NCI-H748 (cell line): Measurements from ENCODE around the gene PHLPP2.

Source experiments
- DNase-seq: peaks from one replicate; lab custom pipeline; 2025; ENCODE audit not compliant: unreplicated experiment; lab: John Stamatoyannopoulos, UW

Gene PHLPP2

DNA sequence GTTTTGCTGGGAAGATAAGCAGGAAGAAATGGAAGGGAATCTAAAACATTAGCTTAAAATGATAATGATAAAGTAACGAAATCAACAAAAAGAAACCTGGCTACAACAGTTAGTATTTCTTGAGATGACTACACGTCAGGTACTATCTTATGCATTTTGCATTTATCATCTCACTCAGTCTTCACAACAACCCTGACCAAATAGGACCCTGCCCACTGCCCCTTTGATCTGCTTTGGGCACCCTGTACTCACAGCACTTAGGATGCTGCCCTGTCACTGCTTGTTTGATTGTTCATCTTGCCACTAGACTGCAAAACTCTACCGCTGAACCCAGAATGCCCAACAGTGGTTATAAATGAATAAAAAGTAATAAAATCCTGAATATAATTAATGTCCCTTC is 53.3 kb downstream of the PHLPP2 start:
- no peak for DNase-seq

DNA sequence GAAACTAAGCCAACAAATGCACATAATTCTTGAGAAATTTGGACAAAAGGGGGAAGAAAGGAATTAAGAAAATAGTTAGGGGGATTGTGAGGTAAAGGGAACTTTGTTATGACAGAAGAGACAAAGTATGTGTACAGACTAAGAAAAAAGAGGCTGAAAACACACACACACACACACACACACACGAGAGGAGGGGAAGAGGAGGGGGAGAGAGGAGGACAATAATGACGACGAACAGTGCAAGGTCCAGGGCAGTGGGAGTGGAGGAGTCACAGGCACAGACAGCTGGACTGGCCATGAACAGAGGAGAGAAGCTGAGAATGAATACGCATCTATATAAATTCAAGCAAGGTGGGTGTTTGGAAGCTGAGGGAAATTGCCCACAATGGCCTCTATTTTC is 54.0 kb downstream of the PHLPP2 start:
- no peak for DNase-seq

DNA sequence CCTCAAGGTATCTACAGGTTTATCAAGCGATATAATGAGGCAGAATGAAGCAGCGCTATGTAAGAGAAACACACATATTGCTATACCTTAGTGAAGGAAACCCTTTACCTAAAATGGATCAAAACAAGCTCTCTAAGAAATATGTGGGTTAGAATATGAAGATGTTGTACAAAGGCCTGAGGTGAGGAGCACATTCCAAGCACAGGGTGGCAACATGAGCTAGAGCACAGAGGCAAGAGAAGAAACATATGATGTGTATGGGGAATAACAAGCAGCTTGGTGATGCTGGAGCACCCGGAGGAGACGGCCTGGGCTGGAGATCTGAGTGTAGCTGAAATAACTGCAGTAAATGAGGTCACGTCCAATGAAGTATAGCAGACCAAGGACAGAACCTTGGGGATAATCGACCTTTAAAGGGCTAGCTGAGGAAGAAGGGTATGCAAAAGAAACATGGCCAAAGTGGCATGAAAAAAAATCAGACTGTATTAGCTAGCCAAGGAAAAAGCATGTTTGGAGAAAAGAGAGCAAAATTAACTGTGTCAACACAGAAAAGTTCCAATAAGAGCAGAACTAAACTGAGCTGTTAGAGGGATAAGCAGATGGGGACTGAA is 54.5 kb downstream of the PHLPP2 start:
- DNase-seq, result no peak

DNA sequence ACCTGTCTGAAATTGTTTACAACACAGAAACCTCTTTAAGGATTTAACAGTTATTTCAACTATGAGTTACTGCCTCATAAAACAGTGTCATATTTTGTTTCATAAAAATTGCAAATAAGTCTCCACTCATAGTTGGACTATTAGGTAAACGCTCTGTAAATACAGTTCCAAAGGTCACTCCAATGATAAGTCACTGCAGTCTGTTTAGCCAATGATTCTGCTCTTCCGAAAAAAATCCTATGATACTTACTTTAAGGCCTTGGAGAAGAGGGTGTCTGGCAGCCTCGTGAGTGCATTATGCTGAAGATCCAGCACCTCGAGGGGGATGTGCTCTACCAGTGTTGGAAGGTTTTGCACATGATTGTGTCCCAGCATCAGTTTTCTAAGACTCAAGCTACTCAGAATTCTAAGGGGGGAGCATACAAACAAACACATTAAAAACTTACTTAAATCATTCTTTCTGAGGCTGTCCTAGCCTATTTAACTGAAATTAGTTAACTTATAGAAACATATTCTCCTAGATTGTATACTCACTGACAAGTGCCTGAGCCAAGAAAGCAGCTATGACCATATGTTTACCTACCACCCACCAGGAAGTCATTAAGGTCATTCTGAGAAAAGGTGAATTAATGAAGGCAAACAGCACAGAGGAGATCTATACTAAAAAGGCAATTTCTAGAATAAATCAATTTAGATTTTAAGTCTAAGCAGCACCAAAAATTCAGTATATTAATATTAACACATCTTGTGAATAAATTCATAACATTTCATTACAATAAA is 57.4 kb downstream of the PHLPP2 start:
- no peak for DNase-seq

DNA sequence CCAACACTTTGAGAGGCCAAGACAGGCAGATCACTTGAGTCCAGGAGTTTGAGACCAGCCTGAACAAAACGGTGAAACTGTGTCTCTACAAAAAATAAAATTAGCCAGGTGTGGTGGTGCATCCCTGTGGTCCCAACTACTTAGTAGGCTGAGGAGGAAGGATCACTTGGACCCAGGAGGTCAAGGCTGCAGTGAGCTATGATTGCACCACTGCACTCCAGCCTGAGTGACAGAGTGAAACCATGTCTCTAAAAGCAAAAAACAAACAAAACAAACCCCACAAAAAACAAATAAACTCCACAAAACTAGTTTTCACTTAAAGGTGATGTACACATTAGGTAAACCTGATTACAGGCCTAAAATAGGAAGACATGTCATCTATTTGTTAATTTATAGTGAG is 58.2 kb downstream of the PHLPP2 start:
- no peak for DNase-seq

DNA sequence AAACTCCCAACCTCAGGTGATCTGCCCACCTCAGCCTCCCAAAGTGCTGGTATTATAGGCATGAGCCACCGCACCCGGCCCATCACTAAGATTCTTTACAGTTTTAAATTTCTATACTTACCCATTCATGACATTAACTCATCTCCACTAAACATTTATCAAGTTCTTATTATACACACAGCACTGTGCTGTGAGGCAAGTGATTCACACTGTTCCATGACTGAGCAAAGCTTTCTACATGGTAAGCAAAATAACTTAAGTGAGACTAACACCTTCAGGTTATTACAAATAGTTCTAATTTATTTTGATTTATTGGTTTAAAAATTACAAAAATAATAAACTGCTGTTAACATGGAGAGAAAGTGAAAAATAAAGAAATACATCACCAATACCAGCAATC is 65.0 kb downstream of the PHLPP2 start:
- DNase-seq, result no peak

DNA sequence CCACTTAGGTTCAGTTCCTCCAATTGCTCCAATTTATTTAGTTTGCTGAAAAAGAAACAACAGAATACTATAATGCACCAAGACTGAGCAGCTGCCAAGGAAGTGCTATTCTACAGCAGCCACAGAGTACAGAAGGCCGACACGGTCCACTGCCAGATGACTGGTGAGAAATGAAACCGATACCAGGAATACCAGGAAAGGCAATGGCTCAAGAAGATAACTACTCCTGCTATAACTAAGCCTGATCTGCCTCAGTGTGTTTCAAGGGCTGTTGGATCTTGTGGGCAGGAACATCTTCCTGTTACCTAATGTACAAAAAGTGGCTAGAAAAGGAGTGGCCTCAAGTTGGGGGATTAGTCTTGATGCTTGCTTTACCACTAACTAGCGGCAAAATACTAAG is 65.7 kb downstream of the PHLPP2 start:
- DNase-seq, result no peak

DNA sequence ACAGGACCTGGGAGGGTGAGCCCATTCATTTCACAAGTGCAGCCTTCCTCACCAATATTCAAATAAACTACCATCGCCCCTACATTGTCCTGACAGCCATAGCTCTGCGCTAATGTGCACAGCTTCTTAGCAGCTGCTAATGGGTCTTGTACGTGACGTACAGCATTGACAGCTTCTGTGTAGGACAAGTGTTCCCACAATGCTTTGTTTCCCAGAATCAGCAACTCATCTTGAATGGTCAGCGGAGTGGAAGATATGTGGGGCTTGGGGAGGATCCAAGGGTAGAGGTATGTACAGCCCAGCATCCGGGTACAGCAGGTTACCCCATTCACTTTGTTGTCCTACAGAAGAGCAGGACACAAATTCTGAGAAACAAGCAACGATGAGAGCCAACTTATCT is 74.8 kb downstream of the PHLPP2 start:
- no peak for DNase-seq

DNA sequence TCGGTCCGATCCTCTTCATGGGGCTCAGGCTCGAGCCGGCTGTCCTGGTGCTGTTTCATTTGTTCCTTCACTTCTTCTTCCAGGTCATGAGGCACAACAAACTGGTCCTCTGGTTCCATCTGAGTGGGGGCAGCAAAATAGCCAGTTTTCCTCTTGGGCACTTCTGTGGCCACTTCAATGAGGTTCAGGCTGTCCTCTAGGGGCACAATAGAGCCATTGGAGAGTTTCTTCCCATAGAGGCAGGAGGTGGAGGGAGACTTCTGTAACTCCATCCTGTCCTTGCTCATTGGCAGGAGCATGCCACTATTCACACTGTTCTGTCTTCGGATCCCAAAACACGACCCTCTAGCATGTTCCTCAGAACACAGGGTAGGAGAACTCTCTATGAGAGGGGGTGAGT is 75.6 kb downstream of the PHLPP2 start:
- DNase-seq, result no peak

DNA sequence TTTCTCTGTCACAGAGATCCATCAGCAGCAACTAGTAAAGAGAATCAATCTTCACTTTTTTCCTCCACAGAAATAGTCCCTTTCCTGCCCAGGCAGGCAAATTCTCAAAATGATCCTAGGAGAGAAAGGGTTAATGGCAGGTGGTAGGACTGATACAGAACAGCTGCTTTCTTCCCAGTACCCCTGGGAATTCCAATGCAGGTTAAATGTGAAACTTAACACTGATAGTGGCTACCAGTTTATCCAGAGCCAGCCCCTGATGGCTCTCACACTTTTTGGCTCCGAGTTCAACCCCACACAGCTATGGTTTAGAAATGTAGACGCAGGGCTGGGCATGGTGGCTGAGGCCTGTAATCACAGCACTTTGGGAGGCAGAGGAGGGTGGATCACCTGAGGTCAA is 76.3 kb downstream of the PHLPP2 start:
- DNase-seq, result no peak

DNA sequence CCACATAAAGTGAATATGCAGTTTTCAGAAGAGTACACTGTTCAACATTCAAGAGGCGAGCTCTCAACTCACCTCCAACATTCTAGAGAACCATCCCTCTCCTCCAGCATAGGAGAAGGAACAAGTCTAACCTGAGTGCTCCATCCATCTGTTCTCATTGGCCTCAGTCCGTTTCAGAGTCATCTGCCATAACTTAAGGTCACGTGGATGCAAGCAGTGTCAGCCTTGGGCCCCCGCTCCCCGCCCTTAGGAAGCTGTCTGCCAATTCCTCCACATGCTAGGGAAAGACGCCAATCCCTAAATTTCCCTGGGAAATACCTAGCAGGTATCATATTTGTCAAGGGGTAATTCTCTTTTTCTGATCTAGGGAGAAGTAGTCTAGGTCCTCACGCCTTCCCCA is 77.1 kb downstream of the PHLPP2 start:
- no peak for DNase-seq

DNA sequence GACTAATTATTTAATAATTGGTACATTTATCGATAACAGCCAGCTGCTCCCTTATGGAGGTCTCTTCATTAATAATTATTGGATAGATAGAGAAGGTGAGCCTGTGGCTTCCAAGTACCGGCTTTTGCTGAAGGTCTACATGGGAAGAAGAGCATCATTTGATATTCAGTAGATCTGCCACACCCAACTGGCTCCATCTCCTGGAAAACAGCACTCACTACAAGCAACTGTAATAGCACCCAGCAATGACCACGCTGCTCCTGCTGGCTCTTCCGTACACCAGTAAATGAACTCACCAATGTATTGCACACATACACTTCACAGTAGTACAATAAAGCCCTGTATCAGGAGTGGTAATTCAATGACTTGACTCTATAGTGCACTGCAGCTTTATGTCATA is 79.1 kb downstream of the PHLPP2 start:
- DNase-seq, result peak; percentile 36

DNA sequence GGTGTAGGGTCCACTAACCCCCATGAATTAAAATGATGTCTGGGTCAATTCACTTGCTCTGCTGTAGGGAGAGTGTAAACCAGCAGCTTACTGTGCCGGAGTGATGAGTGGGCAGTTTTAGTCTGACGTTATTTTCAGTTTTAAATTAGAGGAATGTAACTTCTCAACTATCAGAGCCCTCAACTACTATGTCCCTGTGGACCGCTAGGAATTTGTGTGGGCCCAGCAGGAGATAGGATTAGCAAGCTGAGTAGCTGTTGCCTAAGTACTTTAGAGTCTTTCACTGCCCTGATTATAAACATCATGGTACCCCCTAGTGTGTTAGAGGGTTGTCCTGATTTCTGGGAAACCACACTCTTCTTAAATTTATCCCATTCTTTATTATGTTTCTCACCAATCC is 87.1 kb downstream of the PHLPP2 start:
- no peak for DNase-seq

DNA sequence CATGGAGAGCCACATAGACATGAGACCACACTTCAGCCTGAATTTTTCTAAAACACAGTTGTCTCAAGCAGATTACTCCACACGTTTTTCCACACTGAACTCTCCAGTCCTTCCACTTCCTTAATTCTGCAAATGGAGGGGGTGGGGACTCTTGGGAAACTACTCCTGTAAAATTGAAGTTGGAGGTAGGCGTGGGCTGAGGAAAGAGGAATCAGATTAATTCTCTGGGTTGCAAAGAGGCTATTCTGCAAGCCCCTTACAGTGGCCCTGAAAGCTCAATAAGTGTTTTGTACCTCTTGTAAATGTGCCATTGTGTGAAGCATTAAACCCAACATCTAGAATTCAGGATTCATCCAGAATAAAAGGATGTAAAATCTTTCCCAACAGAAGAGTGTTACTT is 88.9 kb downstream of the PHLPP2 start:
- no peak for DNase-seq

DNA sequence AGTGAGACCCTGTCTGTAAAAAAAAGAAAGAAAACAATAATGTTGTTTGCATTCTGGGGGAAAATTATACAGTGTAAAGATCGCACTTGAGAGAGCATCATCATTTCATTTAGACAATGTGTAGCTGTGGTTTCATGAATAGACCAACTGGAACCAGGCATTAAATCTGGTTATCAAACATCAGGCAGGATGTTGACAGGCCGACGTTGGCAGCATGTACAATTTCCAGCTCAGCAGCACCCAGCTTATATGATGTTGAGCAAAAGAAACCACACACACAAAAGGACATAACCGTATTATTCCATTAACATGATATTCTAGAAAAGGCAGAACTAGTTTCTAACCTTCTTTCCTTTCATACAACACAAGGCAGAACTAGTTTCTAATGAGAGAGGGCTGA is 92.7 kb downstream of the PHLPP2 start:
- DNase-seq, result no peak

DNA sequence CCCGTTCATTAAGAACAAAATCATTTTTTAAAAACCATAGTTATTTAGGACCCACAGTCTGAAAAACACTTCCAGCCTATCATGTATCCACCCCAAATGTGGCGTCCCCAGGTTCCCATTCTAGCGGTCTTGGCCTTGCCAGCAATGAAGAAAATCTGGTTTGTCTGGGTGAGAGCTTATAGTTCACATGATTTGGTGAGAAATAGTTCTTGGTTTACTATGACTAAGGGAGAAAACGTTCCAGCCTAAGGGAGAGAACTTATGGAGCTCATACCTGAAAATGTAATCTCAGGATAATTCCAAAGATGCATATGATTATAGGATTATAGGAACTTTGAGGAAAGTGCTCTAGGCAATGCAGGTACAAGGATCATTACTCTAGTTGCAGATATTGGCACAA is 93.7 kb downstream of the PHLPP2 start:
- no peak for DNase-seq

DNA sequence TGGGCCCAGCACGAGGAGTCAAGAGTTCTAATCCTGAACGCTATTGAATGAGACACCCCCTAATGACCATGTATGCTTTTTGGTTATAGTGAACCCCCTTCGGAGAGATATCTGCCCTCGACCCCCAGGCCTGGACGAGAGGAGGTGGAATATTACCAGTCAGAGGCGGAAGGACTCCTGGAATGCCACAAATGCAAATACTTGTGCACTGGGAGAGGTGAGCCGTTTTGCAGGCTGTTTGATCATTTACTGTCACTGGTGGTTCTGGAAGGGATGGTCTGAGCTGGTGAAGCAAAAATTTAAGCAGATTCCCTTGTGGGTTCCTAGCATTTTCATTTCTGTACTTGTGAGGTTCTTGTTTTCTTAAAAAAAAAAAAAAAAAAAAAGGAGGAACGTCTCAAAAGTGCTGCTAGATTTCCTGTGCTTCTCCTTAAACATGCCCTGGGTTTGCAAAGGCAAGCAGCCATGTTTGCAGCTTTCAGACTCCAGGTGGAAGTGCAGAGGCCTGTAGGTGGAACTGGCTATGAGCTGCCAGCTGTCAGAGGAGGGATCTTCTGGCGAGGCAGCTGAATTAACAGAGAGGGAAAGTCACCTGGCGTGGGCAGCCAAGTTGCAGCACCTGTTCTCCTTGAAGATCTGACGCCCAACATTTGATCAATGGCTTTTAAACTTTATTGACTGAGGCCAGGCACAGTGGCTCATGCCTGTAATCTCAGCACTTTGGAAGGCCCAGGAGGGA is 95.1 kb downstream of the PHLPP2 start:
- DNase-seq, result no peak

DNA sequence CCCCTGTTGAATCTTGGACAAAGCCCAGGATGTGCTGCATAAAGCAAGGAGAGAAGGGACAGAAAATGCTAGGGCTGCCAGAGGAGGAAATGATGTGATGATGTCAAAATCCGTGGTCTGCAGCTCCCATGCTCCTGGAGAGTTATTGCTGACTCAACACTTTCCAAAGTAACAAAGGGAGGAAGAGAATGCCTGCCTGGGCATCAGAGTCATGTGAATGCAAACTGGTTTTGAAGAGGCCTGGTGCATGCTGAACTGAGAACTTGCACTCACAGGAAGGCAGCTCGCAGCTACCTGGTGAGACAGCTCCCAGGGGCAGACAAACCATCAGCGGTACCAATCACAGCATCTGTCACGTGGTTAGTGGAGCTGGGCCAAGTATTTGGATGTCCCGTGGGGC is 95.7 kb downstream of the PHLPP2 start:
- DNase-seq, result no peak

DNA sequence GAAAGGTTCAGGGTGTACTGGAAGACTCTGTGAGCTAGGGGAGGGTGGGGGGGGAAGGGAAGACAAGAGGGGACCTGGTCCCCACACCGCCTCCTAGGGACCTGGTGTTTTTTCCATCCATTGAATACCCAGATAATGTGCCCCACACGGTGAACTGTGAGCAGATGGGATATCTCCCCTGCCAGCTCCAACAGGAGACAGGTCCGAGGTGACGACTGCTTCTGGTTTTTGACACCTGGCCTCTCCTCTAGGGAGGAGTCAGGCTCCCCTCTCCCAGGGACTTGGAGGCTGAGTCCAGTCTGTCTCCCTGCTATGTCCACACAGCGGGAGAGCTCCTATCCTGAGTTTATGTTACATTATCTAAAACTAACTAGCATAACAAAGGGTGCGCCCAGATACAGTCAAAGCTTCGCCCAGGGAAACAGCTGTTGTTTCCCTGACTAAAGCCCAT is 96.7 kb downstream of the PHLPP2 start:
- no peak for DNase-seq

DNA sequence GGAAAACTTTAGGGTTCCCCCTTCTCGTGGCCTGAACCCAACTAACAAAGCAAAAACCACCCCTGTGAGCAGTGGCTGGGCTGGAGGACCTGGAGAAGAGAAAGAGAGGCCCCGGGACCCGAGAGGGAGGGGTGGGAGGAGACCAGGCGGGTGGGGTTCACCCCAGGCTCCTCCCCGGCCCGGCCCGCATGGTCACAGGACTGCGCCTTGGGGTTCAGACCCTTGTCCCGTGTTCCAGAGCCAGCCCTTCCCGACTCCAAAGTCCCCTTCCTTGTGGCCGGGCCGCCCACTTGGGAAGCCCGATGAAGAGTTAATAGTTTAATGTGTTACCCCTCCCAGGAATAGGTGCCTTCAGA is 97.7 kb downstream of the PHLPP2 start:
- no peak for DNase-seq

DNA sequence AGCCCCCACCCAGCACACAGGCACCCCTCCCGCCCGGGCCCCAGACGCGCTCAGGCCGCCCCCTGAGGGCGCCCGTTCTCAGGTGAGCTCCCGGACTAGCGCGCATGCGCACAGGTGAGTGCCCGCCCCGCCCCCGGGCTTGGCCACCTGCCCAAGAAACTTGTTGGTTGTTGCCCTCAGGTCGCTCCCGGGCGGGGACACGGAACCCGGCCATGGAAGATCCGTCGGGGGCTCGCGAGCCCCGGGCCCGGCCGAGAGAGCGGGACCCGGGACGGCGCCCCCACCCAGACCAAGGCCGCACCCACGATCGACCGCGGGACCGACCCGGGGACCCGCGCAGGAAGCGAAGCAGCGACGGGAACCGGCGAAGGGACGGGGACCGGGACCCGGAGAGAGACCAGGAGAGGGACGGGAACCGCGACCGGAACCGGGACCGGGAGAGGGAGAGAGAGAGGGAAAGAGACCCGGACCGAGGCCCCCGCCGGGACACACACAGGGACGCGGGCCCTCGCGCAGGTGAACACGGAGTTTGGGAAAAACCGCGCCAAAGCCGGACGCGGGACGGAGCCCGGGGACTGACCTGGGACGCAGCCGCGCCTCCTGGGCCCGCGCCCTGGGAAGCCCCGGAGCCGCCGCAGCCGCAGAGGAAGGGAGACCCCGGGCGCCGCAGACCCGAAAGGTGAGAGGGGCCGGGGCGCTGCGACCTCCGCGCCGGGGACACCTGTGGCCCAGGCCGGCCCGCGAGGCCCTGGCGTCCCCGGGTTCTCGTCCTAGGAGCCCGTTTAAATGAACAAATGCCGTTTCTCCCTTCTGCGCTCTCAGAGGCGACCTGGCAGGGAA is 98.3 kb downstream of the PHLPP2 start, which contains the start of gene MARVELD3:
TSS of gene MARVELD3 (plus strand) at position 167 of the 840 bp plus-strand sequence. CDS start at position 213, 46 bp downstream.
- DNase-seq, result peak; percentile 71
